Stomach smooth muscle (tissue), 2 donors: ENCODE data around the gene ZMAT1.
"Not testable (repeated sequence)": the region's sequence is repeated elsewhere in the genome, so short reads cannot be mapped to it uniquely, and the experiment has no call there.

Experiments used
- H3K27ac ChIP-seq: one replicate; pipeline ENCODE4 v1.7.0; 2013; ENCODE audit warnings: mild to moderate bottlenecking, low read length, inconsistent platforms
- H3K27me3 ChIP-seq, 2 donors: one replicate each; pipeline ENCODE4 v1.7.0; 2013; ENCODE audit warnings: low read length in 2 of 2; ENCODE audit not compliant: insufficient read depth in 2 of 2, control insufficient read depth in 1 of 2
- H3K36me3 ChIP-seq, 2 donors: one replicate each; pipeline ENCODE4 v1.7.0; 2013; ENCODE audit warnings: low read length in 2 of 2; ENCODE audit not compliant: control insufficient read depth in 2 of 2, insufficient read depth in 2 of 2
- H3K4me1 ChIP-seq: one replicate; pipeline ENCODE4 v1.7.0; 2013; ENCODE audit warnings: low read length; ENCODE audit not compliant: control insufficient read depth, insufficient read depth
- H3K4me3 ChIP-seq, 2 donors: one replicate each; pipeline ENCODE4 v1.7.0; 2013; ENCODE audit warnings: low read length in 2 of 2
- H3K9ac ChIP-seq, 2 donors: one replicate each; pipeline ENCODE4 v1.7.0; 2013; ENCODE audit warnings: low read length in 2 of 2, mild to moderate bottlenecking in 1 of 2
- H3K9me3 ChIP-seq, 2 donors: one replicate each; pipeline ENCODE4 v1.7.0; 2013; ENCODE audit warnings: low read length in 2 of 2; ENCODE audit not compliant: control insufficient read depth in 2 of 2
- donor health status: healthy.
- donor health status: Pancreatic carcinoma.

Gene ZMAT1

GRCh38 chrX:101931488-101932248 is at the start of gene ZMAT1:
Gene ZMAT1, minus strand, starts transcription at chrX:101932027. Its CDS starts 19 bp downstream, at chrX:101932008.
- peak within 1 kb of the TSS; percentile 59 to 70 for H3K4me3 ChIP-seq
- H3K9me3 ChIP-seq: no peaks in the 10 kb centered on the region
- no peaks in the 10 kb centered on the region for H3K4me1 ChIP-seq
- peak within 1 kb of the TSS; percentile 84 for H3K27ac ChIP-seq
- H3K27me3 ChIP-seq: no peaks in the 10 kb centered on the region
- no peaks in the 10 kb centered on the region for H3K36me3 ChIP-seq
- H3K9ac ChIP-seq: peak within 1 kb of the TSS; percentile 68 to 79

- H3K9me3 ChIP-seq: no peaks in the 10 kb centered on the region
Observed at GRCh38 chrX:101977106-101977505, 45.3 kb upstream of the ZMAT1 start.

GRCh38 chrX:101973066-101973465 is 41.2 kb upstream of the ZMAT1 start:
- H3K4me3 ChIP-seq: no peak overlapping the region
- H3K4me1 ChIP-seq: no peaks in the 10 kb centered on the region
- H3K27me3 ChIP-seq: no peaks in the 10 kb centered on the region
- H3K9ac ChIP-seq: no peak overlapping the region
- H3K36me3 ChIP-seq: no peaks in the 10 kb centered on the region
- no peaks in the 10 kb centered on the region for H3K9me3 ChIP-seq
- no peak overlapping the region for H3K27ac ChIP-seq

More at GRCh38 chrX:101977106-101977505, 45.3 kb upstream of the ZMAT1 start:
- Histone ChIP-seq H3K9ac (no peak overlapping the region), H3K27me3 (peaks cover 0 to 2% of the 10 kb centered on the region in 2 donors), H3K27ac (no peak overlapping the region), H3K4me1 (no peaks in the 10 kb centered on the region), H3K36me3 (no peaks in the 10 kb centered on the region), H3K4me3 (no peak overlapping the region)

GRCh38 chrX:101964923-101965539 is 33.2 kb upstream of the ZMAT1 start:
- not testable (repeated sequence) for H3K9me3 ChIP-seq, H3K9ac ChIP-seq, H3K27ac ChIP-seq, H3K4me1 ChIP-seq, H3K4me3 ChIP-seq, H3K27me3 ChIP-seq, H3K36me3 ChIP-seq

GRCh38 chrX:101958139-101958538 is 26.3 kb upstream of the ZMAT1 start:
- Histone ChIP-seq H3K9me3 (no peaks in the 10 kb centered on the region), H3K9ac (no peak overlapping the region), H3K27me3 (no peaks in the 10 kb centered on the region), H3K36me3 (no peaks in the 10 kb centered on the region), H3K4me1 (no peaks in the 10 kb centered on the region), H3K4me3 (no peak overlapping the region), H3K27ac (no peak overlapping the region)

GRCh38 chrX:101957174-101957573 is 25.3 kb upstream of the ZMAT1 start:
- H3K4me3 ChIP-seq: no peak overlapping the region
- no peak overlapping the region for H3K9ac ChIP-seq
- no peaks in the 10 kb centered on the region for H3K27me3 ChIP-seq
- H3K4me1 ChIP-seq: no peaks in the 10 kb centered on the region
- H3K36me3 ChIP-seq: no peaks in the 10 kb centered on the region
- H3K9me3 ChIP-seq: no peaks in the 10 kb centered on the region
- no peak overlapping the region for H3K27ac ChIP-seq

GRCh38 chrX:101956556-101956955 is 24.7 kb upstream of the ZMAT1 start:
- no peaks in the 10 kb centered on the region for H3K36me3 ChIP-seq
- no peak overlapping the region for H3K9ac ChIP-seq
- H3K27me3 ChIP-seq: no peaks in the 10 kb centered on the region
- no peaks in the 10 kb centered on the region for H3K9me3 ChIP-seq
- no peak overlapping the region for H3K27ac ChIP-seq
- no peak overlapping the region for H3K4me3 ChIP-seq
- no peaks in the 10 kb centered on the region for H3K4me1 ChIP-seq

- no peaks in the 10 kb centered on the region for H3K9me3 ChIP-seq
- no peak overlapping the region for H3K4me3 ChIP-seq
- no peak overlapping the region for H3K27ac ChIP-seq
- no peaks in the 10 kb centered on the region for H3K4me1 ChIP-seq
- no peak overlapping the region for H3K9ac ChIP-seq
- no peaks in the 10 kb centered on the region for H3K36me3 ChIP-seq
- peaks cover 0 to 6% of the 10 kb centered on the region in 2 donors for H3K27me3 ChIP-seq
Observed at GRCh38 chrX:101950581-101950980, 18.8 kb upstream of the ZMAT1 start.

- Histone ChIP-seq H3K4me3 (no peak overlapping the region), H3K9me3 (no peaks in the 10 kb centered on the region), H3K27me3 (no peaks in the 10 kb centered on the region), H3K36me3 (no peaks in the 10 kb centered on the region), H3K9ac (no peak overlapping the region), H3K4me1 (no peaks in the 10 kb centered on the region), H3K27ac (no peak overlapping the region)
Observed at GRCh38 chrX:101932249-101932570, 383 bp upstream of the ZMAT1 start.

- no peaks in the 10 kb centered on the region for H3K27me3 ChIP-seq
- H3K36me3 ChIP-seq: no peaks in the 10 kb centered on the region
- H3K4me3 ChIP-seq: peak overlapping the region; percentile 59 to 70
- peak overlapping the region; percentile 84 for H3K27ac ChIP-seq
- H3K4me1 ChIP-seq: no peaks in the 10 kb centered on the region
- H3K9me3 ChIP-seq: no peaks in the 10 kb centered on the region
- H3K9ac ChIP-seq: peak overlapping the region; percentile 68 to 79
Observed at GRCh38 chrX:101931136-101931487, 715 bp downstream of the ZMAT1 start.

- H3K36me3 ChIP-seq: no peaks in the 10 kb centered on the region
- H3K4me1 ChIP-seq: no peaks in the 10 kb centered on the region
- H3K4me3 ChIP-seq: no peak overlapping the region
- no peaks in the 10 kb centered on the region for H3K27me3 ChIP-seq
- no peak overlapping the region for H3K27ac ChIP-seq
- no peaks in the 10 kb centered on the region for H3K9me3 ChIP-seq
- no peak overlapping the region for H3K9ac ChIP-seq
Observed at GRCh38 chrX:101925733-101926132, 6.1 kb downstream of the ZMAT1 start.
